Measurements from ENCODE around the gene TRIM59. TPM values are rescaled to one million over a fixed set of nuclear protein-coding genes. Genes with fewer than 3 reads are reported as not detected.

TRIM59 gene
- total and polyA plus RNA-seq, 2 donors (not counting 1 experiment from before 2014, with no cell fraction given): 5.0 to 22.0 TPM

DNA sequence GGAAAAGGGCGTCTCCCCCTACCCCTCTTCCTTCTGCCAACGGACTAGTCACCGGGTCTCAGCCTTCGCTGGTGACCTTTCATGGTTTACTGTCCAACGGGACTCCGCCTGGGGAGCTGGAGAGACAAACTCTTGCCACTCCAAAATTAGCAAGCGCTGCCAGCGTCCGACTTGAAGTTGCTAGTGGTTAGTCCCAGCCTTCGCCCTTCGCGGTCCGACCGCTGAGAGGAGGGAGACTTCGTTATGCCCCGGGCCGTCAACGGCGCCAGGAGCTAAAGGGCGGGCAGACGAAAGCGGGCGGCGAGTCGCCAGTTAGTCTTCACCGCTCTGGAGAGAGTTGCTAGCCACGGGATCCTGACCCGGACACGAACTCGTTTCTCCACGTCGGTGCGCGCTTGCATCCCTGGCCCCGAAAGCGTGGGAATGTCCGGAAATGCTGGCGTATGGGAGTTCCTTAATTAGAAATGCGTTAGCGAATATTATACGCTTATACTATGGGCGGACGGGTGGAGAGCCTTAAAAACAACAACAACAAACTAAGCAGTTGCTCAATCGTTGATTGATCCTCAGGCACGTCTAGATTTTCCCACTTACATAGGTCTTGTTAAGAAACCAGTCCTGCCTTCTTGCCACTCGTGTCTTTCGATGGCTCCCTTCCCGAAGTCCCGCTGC, 49.4 kb downstream of the TRIM59 start:
- Histone ChIP-seq H3K4me2 (replicated peaks; ENCODE audit: low read depth, low read length, poor library complexity, severe bottlenecking) (peak overlapping the region; percentile 93), H3K79me2 (ENCODE audit: control insufficient read depth, insufficient read depth, low read length) (peaks cover 75% of the 10 kb centered on the region), H3K4me1 (ENCODE audit: control insufficient read depth in 2 of 2, insufficient read depth in 2 of 2, low read length in 2 of 2) (peaks cover 26 to 45% of the 10 kb centered on the region in 2 donors), H3K27ac (ENCODE audit: low read length in 2 of 2) (peak overlapping the region; percentile 69 to 97), H3K4me3 (ENCODE audit: control extremely low read depth in 1 of 5, extremely low read depth in 1 of 5, insufficient read depth in 1 of 5, low read depth in 2 of 5, low read length in 4 of 5) (peak overlapping the region; percentile 71 to 97 (median 85)), H3K36me3 (replicated peaks in 1 of 2; ENCODE audit: control extremely low read depth in 1 of 2, control insufficient read depth in 1 of 2, extremely low read depth in 1 of 2, insufficient read depth in 2 of 2, low read length in 1 of 2) (no peaks in the 10 kb centered on the region), H3K27me3 (replicated peaks in 1 of 4; ENCODE audit: control extremely low read depth in 1 of 4, control insufficient read depth in 3 of 4, insufficient read depth in 4 of 4, low read length in 3 of 4) (peaks cover 0 to 25% (median 7%) of the 10 kb centered on the region in 4 experiments), H4K20me1 (ENCODE audit: control insufficient read depth, insufficient read depth, low read length, poor library complexity, severe bottlenecking) (peaks cover 33% of the 10 kb centered on the region), H2AFZ (ENCODE audit: insufficient read depth, low read depth, low read length, poor library complexity, severe bottlenecking) (peak overlapping the region; percentile 93), H3K9ac (ENCODE audit: low read length) (peak overlapping the region; percentile 89), H3K9me3 (ENCODE audit: control extremely low read depth in 1 of 3, control insufficient read depth in 2 of 3, insufficient read depth in 1 of 3, low read length in 2 of 3) (no peaks in the 10 kb centered on the region)
- Mint-ChIP-seq H3K4me3 (peak overlapping the region; percentile 98), H3K27me3 (no peaks in the 10 kb centered on the region), H3K4me1 (peaks cover 45% of the 10 kb centered on the region), H3K27ac (peak overlapping the region; percentile 98), H3K9me3 (ENCODE audit: insufficient read depth) (no peaks in the 10 kb centered on the region)
- under 1% methylated on average over 49 of the region's 49 CpGs for WGBS (ENCODE audit: insufficient coverage)
- TF ChIP-seq, protein P1, sequence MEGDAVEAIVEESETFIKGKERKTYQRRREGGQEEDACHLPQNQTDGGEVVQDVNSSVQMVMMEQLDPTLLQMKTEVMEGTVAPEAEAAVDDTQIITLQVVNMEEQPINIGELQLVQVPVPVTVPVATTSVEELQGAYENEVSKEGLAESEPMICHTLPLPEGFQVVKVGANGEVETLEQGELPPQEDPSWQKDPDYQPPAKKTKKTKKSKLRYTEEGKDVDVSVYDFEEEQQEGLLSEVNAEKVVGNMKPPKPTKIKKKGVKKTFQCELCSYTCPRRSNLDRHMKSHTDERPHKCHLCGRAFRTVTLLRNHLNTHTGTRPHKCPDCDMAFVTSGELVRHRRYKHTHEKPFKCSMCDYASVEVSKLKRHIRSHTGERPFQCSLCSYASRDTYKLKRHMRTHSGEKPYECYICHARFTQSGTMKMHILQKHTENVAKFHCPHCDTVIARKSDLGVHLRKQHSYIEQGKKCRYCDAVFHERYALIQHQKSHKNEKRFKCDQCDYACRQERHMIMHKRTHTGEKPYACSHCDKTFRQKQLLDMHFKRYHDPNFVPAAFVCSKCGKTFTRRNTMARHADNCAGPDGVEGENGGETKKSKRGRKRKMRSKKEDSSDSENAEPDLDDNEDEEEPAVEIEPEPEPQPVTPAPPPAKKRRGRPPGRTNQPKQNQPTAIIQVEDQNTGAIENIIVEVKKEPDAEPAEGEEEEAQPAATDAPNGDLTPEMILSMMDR (IDR thresholded peaks at IDR 0.05): no peak
- TF ChIP-seq EZH2 (IDR thresholded peaks at IDR 0.05; ENCODE audit: borderline replicate concordance, insufficient read depth, low read depth, low read length, poor library complexity, severe bottlenecking): no peak
- ATAC-seq (ENCODE audit: low read depth) (no peak), DNase-seq (peak; percentile 63)
- ChIA-PET POLR2A (interaction anchor here (1.3 kb wide), 1 partner anchor 49 kb away, joined by 4 read pairs; the partner anchor contains the start of gene TRIM59), CTCF (interaction anchor here (1.1 to 2.0 kb wide), 5 partner anchors 13 to 477 kb away, joined by 3 to 9 read pairs (median 4); partner anchors contain the start of gene IL12A)
- intact Hi-C loops (cut with micrococcal nuclease): loop anchor here (10.0 kb wide), 1 partner anchor 175 kb away; the partner anchor contains the start of gene C3orf80

All from B cell (primary cell).